Activated CD4-positive, CD25-positive, alpha-beta regulatory T cell treated with anti-CD3 and anti-CD28 coated beads, Interleukin-2, amount 50 U/mL, for 16 hours (primary cell): ENCODE measurements around the gene FBXO24.

ENCODE experiments used
- DNase-seq: peaks from one replicate; pipeline ENCODE4 v3.0.0-alpha.2; 2020; ENCODE audit warnings: low read depth, low spot score

FBXO24 gene

DNA sequence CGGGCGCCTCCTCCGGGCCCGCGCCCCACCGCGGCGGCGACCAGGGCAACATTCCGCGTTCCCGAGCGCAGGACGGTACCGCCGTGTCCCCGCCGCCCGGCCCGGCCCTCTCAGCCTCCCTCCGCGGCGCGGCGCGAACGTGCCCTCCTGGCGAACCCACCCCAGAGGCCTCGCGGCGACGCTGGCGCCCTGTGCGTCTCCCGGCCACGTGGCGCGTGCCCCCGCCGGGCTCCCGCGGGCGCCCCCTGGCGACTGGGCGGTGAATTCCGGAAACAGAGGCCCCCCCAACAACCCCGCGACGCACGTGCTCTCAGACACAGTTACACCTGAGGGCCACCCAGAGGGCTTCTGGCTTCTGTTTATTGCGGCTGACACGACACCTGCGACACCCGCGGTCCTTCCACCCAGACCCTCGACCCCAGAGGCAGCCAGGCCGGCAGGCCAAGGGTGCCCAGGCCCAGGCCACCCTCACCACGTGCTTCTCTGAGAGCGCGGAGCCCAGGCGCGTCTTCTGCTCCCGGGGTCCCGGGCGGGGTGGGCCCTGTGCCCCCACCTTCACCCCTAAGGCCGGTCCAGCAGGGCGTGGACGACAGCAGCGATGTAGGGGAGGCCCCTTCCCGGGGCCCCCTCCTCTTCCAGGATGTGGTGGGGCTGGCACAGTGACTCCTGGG lies 12.3 kb upstream of the FBXO24 start, which contains the start of gene SAP25:
Gene SAP25 (minus strand): TSS at position 210 of the 671 bp plus-strand sequence. CDS start 158 bp downstream, at position 52.
- DNase-seq: no peak

DNA sequence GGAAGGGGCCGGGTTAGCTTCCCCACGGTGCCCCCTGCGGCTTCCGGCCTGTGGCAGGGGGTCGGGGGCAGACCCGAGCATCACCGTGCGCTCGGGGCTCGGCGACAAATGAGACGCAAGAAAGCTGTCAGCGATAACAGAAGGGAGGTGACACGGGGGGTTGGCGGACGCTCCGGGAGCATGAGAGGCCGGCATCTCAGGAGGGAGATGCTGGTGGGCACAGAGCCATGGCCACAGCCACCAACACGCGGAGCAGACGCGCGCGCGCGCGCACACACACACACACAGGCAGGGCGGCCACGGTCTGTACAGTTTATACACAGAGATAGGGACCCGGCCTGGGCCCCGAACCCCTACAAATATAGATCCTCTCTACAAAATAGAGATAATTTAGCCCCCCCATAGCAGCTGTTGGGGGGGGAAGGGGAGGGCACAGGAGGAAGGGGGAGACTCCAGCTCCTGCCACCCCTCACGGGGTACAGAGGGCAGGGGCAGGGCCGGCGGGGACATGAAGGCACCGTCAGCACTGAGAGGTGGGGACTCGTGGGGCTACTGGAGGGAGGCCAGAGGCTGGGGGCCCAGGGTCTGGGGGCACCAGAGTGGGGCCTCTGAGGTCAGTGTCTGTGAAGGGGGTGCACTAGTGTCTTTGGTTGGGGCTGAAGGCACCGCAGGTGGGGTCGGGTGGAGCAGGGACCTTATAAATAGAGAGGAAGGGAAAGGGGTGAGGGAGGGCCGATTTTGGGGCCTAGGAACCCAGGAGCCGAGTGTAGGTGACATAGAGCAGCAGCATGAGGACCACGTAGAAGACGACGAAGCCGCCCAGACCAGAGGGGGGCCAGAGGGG lies 11.5 kb upstream of the FBXO24 start:
- DNase-seq: no peak

DNA sequence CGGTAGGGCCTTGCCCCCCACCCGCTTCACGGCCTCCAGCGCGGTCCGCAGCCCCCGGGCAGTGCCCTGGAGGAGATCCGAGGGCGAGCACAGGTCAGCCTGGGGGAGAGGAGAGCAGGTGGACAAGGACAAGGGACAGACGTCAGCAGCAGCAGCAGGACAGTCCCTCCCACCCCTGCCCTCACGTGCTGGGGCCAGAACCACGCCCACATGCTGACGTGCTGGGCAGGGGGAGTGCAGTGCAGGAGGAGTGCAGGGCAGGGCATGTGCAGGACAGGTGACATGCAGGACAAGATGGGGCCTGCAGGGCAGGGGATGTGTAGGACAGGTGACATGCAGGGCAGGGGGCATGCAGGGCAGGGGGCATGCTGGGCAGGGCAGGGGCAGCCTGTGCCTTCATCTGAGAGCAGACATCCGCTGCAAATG lies 10.9 kb upstream of the FBXO24 start:
- DNase-seq: no peak

DNA sequence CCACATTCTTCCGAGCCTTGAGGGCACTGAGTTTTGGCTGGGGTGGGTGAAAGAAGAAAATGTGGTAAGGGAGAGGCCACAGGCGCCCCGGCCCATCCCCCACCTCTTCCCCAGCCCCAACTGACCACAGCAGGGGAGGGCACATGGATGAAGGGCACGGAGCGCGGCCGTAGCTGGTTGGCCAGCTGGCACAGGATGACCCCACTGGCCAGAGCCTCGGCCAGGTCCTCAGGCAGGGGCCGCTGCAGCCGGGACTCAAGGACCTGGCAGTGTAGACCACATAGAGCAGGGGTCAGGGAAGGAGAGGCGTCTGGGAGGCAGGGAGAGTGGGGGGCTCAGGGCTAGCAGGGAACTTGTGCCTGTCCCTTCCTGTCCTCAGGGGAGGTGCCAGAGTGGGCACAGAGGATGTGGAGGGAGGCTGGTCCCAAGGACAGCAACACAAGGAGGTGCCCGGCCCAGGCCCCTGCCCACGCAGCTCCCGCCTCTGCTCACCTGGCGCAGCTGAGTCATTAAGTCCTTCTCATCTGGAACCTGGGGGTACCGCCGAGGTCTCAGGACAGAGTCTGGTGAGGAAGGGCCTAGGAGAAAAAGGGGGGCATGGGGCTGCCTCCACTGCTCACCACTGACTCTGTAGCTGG lies 10.3 kb upstream of the FBXO24 start:
- no peak for DNase-seq

DNA sequence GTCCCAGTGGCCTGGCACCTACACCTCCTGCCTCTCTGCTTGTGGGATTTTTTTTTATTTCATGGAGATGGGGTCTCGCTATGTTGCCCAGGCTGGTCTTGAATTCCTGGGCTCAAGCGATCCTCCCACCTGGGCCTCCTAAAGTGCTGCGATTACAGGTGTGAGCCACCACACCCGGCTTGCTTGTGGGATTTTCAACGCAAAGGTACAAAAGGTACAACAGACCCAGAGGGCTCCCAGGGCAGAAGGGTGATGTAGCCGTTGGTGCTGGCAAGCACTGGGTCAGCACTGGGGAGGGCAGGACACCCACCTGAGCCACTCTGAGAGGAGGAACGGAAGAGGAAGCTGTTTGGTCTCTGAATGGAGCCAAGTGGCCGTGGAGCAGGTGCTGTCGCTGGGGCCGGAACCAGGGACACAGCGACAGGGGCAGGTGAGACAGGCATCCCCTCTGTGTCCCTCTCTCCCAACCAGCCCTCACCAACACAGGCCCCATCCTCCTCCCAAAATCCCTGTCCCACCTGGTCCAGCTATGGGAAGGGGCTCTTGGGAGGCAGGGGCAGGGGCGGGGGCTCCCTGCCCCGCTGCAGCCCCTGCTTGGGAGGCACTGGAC lies 9.6 kb upstream of the FBXO24 start:
- no peak for DNase-seq

DNA sequence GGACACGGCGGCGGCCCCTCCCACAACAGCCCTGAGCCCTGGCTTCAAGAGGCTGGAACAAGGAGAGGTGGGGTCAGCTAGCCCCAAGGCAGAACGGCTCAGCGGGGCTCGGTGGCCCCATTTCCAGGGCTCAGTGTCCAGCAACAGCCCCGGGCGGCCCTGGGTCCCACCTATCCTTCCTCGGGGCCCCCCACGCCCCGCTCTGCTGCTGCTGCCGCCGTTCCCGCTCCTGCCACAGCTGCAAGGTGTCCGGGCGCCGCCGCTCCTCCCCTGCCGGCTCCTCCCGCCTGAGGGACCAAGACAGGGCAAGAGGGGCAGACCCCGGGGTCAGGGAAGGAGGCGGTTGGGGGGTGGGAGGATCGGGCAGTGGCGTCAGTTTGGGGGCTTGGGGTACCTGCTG lies 9.0 kb upstream of the FBXO24 start:
- no peak for DNase-seq

DNA sequence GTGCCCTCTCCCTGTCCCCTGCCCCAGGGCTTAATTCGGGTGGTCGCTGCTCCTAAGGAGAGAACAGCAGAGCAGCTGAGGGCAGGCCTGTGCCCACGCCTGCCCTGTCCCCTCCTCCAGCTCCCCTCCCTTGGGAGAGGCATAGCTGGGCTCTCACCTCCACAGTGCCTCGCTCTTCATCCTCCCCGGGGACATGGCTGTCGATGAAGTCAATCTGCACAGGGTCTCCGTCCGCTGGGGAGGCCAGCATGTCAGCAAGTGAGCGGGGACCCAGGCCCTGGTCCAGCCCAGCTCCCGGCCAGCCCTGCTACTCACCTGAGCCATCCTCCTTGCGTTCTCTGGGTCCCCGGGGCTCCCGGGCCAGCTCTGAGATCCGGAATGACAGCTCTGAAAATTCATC lies 8.6 kb upstream of the FBXO24 start:
- DNase-seq: no peak

DNA sequence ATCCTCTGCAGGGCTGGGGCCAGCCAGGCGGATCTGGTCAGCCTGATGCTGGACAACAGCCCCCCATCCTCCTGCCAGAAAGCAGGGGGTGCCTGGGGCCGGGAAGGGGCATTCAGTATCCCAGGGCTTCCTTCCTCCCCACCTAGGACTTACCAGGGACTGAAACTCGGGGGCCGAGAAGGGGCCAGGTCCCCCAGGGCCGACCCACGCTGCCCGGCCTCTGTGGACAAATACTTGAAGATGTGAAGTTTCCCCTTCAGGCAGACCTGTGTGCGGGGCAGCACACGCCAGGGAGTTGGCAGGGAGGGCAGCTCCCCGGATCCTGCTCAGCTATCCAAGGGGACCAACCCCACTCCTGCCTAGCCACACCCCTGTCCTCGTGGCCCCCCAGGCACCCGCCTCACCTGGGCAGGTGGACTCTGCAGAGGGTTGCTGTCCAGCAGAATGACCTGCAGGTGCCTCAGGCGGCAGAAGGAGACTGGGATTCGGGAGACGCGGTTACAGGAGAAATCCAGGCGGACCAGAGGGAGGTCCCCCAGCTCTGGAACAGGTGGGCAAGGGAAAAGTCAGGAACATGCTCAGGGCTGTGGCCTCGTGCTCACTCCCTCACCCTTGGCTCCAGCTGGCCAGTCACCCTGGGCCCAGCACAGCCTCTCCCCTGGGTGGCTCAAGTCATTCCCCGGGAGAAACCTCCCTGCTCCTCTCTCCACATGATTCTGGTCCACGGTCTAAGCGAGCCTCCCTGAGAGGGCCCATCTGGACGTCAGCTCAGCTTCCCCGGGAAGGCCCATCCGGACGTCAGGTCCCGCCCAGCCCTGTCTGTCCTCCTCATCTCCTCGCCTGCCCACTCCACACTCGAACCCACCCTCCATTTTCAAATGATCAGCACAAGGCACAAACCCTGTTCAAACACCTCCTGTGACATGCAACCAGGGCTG lies 7.6 kb upstream of the FBXO24 start:
- no peak for DNase-seq

DNA sequence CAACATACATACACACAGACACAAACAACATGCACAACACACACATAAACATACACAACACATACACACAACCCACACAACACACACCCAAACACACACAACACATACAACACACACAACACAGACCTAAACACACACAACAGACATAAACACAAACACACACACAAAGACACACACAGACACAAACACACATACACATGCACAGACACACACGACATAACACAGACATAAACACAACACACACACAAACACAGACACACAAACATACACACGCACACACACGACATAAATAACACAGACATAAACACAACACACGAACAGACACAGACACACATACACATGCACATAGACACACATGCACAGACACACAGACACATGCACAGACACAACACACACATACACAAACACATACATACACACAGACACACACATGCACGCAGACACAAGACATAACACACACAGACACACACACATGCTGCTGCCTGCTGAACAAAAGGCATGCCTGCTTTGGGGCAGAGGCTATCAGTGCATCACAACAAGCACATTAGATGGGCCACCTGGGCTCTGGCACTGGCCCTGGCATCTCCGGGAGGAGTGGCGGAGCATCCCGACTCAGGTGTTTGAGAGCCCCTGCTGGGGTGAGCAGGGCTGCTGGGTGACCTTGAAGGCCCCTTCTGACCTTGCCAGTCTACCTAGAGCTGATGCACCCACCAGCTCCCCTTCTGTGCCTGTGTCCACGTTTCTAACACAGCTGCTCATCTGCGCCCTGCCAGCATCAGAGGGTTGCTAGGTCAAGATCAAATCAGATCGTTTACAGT lies 5.5 kb upstream of the FBXO24 start:
- DNase-seq: no peak

DNA sequence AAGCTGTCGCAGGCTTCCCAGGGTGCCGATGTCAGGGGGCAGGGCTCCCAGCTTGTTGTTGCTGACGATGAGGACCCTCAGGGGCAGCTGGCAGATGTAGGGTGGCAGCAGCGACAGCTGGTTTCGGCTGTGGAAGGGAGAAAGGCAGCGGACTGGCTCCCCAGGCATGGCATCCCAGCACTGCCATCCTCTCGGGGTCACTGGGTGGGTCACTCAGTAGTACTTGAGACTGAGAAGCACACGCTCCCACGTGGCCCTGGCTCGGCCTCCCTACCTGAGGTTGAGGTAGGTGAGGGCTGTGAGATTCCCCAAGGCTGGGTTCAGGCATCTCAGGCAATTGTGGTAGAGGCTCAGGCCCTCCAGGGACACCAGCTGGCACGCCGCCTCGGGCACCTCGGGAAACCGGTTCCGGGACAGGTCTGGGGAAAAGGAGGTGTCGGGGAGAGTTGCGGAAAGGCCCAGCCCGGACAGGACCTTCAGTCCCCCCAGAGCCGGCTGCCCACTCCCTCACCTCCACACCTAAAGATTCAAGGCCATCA lies 4.0 kb upstream of the FBXO24 start:
- DNase-seq: no peak

DNA sequence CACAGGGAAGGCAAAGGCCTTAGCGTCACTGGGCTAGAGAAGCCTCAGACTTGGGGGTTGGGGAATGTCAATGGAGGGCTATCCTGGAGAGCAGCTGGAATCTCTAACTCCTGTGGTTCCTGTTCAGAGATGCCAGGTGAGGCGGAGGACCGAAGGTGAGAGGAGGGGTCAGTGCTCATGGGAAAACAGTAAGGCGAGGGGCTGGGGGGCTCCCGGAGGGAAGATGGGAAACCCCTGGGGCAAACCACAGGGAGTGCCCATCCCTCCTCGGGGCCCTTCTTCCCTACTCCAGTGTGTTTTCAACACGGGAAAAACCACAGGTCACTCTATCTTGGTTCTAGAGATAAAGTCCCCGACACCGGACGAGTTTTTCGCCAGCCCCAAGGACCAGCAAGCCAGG lies 3.5 kb upstream of the FBXO24 start:
- no peak for DNase-seq

DNA sequence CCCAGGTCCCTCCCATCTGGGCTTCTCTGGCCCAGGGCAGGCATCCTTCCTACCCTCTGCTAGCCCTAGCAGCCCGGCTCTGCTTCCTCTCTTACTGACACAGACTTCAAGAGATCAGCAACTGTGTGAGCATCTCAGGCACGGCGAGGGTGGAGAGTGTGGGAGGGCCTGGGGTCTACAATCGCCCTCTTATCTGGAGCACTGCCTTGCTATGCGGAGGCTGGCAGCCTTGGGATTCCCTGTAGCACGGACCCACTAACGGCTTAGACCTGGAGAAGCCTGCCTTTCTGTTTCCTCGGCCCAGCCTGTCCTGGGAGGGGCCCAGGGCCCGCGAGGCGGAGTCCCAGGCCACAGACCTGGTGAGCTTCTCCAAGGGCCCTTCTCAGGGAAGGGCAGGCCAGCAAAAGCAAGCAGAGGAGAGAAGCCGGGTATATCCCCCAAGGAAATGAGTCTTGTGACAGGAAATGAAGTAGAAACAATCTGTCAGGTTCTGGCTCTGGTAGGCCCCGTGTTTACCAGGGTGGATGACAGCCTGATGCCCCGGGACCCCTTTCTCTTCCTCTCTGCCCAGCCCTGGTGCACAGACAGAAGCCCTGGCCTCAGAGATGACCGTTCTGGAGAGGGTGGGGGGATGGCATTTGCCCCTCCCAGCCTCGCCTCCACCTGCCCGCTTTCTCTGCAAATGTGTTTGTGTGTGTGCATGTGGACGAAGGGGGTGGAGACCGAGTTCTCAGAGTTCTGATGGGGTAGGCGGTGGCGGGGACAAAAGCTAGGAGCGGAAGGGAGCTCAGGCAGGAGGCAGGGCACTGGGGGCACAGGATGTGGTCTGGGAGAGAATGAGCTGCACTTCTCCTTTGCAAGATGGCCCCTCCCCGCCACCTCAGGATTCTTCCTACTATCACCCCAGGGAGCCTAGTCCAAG lies 2.7 kb upstream of the FBXO24 start:
- DNase-seq: no peak

DNA sequence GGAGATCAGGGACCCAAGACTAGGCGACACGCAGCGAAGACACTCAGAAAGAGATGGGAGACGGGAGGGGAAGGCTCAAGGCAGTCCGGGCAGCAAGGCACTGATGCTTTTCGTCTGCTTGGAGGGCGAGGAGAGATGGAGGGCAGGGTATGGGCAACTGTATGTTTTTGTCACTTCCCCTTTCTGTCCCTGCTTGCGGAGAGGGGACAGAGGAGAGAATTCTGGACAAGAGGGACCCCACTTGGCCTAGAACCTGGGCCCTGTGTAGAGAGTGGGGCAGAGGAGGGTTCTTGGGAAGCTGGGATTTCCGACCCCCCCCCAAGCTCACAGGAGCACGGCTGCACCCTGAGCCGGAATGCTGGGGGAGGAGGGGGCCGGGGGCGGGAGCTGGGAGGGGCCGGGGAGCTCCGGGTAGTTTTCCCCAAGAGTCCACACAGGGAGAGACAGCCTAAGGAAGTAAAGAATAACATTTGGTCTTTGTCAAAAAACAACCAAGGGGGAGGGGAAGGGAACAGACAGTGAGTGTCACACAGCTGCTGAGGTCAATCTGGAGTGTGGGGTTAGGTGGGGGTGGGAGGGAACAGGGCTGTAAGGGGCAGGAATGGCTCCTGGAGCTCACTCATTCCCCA lies 2.0 kb upstream of the FBXO24 start:
- no peak for DNase-seq

DNA sequence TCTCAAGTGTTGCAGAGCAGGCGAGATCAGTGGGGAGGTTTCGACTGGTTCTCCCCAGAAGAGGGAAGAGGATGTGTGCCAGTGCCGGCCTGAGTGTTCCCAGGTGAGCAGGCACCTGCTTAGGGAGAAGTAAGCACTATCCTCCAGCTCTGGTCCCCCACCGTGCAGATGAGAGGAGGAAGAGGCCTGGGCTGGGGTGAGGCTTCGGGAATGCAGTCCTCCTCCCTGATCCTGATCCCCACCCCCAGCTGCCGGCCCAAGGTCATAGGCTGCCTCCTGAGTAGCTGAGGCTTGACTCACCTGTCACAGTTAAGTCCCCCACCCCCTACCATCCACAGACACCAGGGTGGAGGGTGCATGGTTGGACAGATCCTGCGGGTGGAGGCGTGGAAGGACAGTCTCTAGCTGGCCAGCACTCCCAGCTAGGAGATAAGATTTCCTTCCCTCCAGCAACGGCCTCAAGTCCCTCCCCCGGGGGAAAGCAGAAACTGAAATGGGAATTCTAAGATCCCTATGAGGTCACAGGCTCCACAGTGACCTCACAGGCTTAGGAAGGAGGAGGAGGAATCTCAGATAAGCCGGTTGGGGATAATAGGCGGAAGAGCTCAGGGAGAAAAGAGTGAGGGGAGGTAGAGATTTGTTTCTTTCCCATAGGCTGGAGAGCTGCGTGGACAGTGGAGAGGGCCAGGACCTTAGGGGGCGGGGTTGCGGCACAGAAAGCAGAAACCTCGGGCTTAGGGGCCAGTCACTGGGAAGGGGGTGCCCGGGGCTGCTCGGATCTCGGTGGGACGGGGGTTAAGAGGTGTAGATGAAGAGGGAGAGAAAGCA lies 1.2 kb upstream of the FBXO24 start:
- no peak for DNase-seq

DNA sequence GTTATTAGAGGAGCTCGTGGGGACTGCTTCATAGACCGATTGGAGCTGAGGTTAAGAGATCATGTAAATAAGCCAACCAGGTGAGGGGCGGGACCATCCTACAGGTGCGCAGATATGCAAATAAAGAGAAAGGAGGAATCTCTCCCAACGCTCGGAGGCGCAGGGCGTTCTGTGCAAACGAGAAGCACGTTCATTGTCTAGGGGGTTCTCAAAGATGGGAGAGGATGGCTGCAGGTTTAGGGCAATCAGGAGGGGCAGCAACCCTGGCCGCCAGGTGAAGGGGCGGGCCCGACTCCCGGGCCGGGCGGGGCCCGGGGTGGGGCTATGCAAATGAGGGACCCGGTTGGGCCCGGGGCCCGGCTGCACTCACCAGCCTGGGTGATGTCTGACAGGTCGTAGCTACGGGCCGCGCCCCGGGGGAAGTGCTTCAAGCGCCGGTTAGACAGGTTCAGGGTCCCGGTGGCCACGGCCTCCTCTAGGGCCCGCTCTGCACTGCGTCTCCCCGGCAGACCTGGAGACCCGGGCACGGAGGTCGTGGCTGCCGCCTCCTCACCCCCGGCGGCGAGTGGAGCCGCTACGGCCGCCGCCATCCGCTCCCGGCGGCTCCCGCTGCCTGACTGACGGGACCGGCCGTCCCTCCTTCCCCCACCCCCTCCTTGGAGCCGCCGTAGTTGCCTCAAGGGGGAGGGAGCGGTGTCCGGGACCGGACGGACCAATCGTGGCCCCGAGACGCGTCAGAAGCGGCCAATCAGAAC lies 440 bp upstream of the FBXO24 start, which contains the start of gene LRCH4:
Gene LRCH4 (minus strand): TSS at position 619 of the 755 bp plus-strand sequence. CDS start 29 bp downstream, at position 590.
- DNase-seq: peak; percentile 24

DNA sequence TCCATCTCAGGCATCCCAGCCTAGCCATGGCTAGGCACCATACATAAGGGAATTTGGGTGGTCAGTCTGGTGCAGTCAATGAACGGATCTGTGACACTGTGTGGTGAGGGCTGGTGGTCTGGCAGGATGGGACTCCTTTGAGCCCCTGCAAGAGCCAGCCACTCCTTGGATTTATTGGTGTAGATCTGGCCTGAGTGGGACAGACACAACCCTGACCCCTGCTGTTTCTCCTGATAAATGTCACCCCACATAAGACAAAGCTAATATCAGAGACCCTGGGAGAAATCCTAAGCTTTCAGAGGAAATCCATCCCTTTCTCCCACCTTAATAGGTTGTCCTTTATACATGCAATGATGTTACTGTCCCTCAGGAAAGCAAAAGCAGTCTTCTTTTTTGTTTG lies 2.3 kb downstream of the FBXO24 start:
- no peak for DNase-seq
